ENCODE data around the gene CAMSAP2. TPM values are rescaled to one million over a fixed set of nuclear protein-coding genes. Genes with fewer than 3 reads are reported as not detected.

The CAMSAP2 gene
- total RNA-seq, 1 experiment from 2014 or later: 20.7 TPM

- DNase-seq (ENCODE audit: low spot score) (no peak), ATAC-seq (no peak)
- POLR2A ChIA-PET: no interaction called here
- no peak overlapping the region for H3K4me3 Mint-ChIP-seq
- no peaks in the 10 kb centered on the region for H3K36me3 Mint-ChIP-seq
- no peaks in the 10 kb centered on the region for H3K27me3 Mint-ChIP-seq (ENCODE audit: low read depth)
- no peak overlapping the region for H3K27ac Mint-ChIP-seq
- H3K9me3 Mint-ChIP-seq: no peaks in the 10 kb centered on the region
- CTCF ChIA-PET: no interaction called here
- TF ChIP-seq RELA (CRISPR knock-in tag; IDR thresholded peaks at IDR 0.05; ENCODE audit: borderline replicate concordance) (no peak), ZMAT4 (CRISPR knock-in tag; IDR thresholded peaks at IDR 0.05) (no peak), PRRX2 (CRISPR knock-in tag; IDR thresholded peaks at IDR 0.05) (no peak), NR3C1 (CRISPR knock-in tag; conservative IDR thresholded peaks at IDR 0.05; ENCODE audit: low read depth) (no peak), MXD4 (CRISPR knock-in tag; IDR thresholded peaks at IDR 0.05; ENCODE audit: borderline replicate concordance) (no peak), GABPB1 (CRISPR knock-in tag; IDR thresholded peaks at IDR 0.05) (no peak), USF2 (CRISPR knock-in tag; IDR thresholded peaks at IDR 0.05) (no peak), ERG (CRISPR knock-in tag; IDR thresholded peaks at IDR 0.05) (no peak), EMX1 (CRISPR knock-in tag; IDR thresholded peaks at IDR 0.05) (no peak), TEAD4 (CRISPR knock-in tag; IDR thresholded peaks at IDR 0.05) (no peak), ZNF317 (CRISPR knock-in tag; IDR thresholded peaks at IDR 0.05; ENCODE audit: borderline replicate concordance, low read depth) (no peak), ZNF281 (CRISPR knock-in tag; IDR thresholded peaks at IDR 0.05) (no peak), ATF1 (CRISPR knock-in tag; IDR thresholded peaks at IDR 0.05) (no peak), CREB1 (CRISPR knock-in tag; IDR thresholded peaks at IDR 0.05) (no peak), SMAD4 (CRISPR knock-in tag; IDR thresholded peaks at IDR 0.05) (no peak)
- no peaks in the 10 kb centered on the region for H3K4me1 Mint-ChIP-seq
Measured at GRCh38 chr1:200818248-200818647, 79.6 kb downstream of the CAMSAP2 start.

- no peak for DNase-seq (ENCODE audit: low spot score)
- no peaks in the 10 kb centered on the region for H3K4me1 Mint-ChIP-seq
- H3K4me3 Mint-ChIP-seq: no peak overlapping the region
- ChIA-PET POLR2A (interaction anchor here (0.7 kb wide), 1 partner anchor 959 kb away, joined by 3 read pairs; no protein-coding TSS in a partner anchor), CTCF (interaction anchor here (0.8 kb wide), 1 partner anchor 17 kb away, joined by 3 read pairs; no protein-coding TSS in a partner anchor)
- H3K27me3 Mint-ChIP-seq (ENCODE audit: low read depth): no peaks in the 10 kb centered on the region
- H3K9me3 Mint-ChIP-seq: no peaks in the 10 kb centered on the region
- H3K36me3 Mint-ChIP-seq: no peaks in the 10 kb centered on the region
- no peak overlapping the region for H3K27ac Mint-ChIP-seq
- ATAC-seq: no peak
- TF ChIP-seq ZNF512 (CRISPR knock-in tag; IDR thresholded peaks at IDR 0.05; ENCODE audit: borderline replicate concordance): no peak
- TF ChIP-seq JUN (CRISPR knock-in tag; IDR thresholded peaks at IDR 0.05): no peak
- no peak for TF ChIP-seq USF1 (CRISPR knock-in tag; IDR thresholded peaks at IDR 0.05)
- no peak for TF ChIP-seq GTF2I (CRISPR knock-in tag; conservative IDR thresholded peaks at IDR 0.05)
- no peak for TF ChIP-seq MAX (CRISPR knock-in tag; IDR thresholded peaks at IDR 0.05)
- no peak for TF ChIP-seq CBFB (CRISPR knock-in tag; IDR thresholded peaks at IDR 0.05; ENCODE audit: low read depth)
- TF ChIP-seq HMGXB4 (CRISPR knock-in tag; IDR thresholded peaks at IDR 0.05): no peak
- no peak for TF ChIP-seq ATF2 (CRISPR knock-in tag; IDR thresholded peaks at IDR 0.05; ENCODE audit: borderline replicate concordance, low read depth)
- no peak for TF ChIP-seq ZNF423 (CRISPR knock-in tag; IDR thresholded peaks at IDR 0.05)
- TF ChIP-seq IRF2 (CRISPR knock-in tag; IDR thresholded peaks at IDR 0.05; ENCODE audit: borderline replicate concordance, low read depth): no peak
Measured at GRCh38 chr1:200819726-200820125, 81.0 kb downstream of the CAMSAP2 start.
